ENCODE measurements around the gene IMPDH2. TPM values are rescaled to one million over a fixed set of nuclear protein-coding genes. Genes with fewer than 3 reads are reported as not detected.

The IMPDH2 gene
- total and polyA plus RNA-seq, 10 of the 15 experiments (the other 5 are each of a cell fraction or from before 2014, with no cell fraction given) = 190 to 424 (median 345) TPM

GRCh38 chr3:49009396-49009795, 19.8 kb downstream of the IMPDH2 start:
- POLR2A ChIA-PET = interaction anchor here (0.7 to 4.0 kb wide), 5 partner anchors 8 to 155 kb away, joined by 3 to 67 read pairs (median 10); partner anchors contain the start of genes DALRD3, IMPDH2 and P4HTM
- no peak for TF ChIP-seq POLR2A (IDR thresholded peaks at IDR 0.05; ENCODE audit: low read depth, low read length)
- no peak for TF ChIP-seq ZSCAN29 (IDR thresholded peaks at IDR 0.05)
- no peak for TF ChIP-seq NR2C1 (IDR thresholded peaks at IDR 0.05)
- TF ChIP-seq SIX5 (IDR thresholded peaks at IDR 0.05; ENCODE audit: low read depth, low read length, severe bottlenecking) = no peak
- TF ChIP-seq CEBPZ (IDR thresholded peaks at IDR 0.05; ENCODE audit: low read depth, low read length) = no peak
- no peak for TF ChIP-seq RAD51 (IDR thresholded peaks at IDR 0.05)
- TF ChIP-seq JUND (IDR thresholded peaks at IDR 0.05; ENCODE audit: low read depth, low read length) = no peak
- no peak for TF ChIP-seq SUPT20H (IDR thresholded peaks at IDR 0.05; ENCODE audit: borderline replicate concordance, control insufficient read depth, low read depth, low read length)
- TF ChIP-seq RAD21 (IDR thresholded peaks at IDR 0.05; ENCODE audit: insufficient read depth, low read depth, low read length) = no peak
- no peak for TF ChIP-seq PKNOX1 (IDR thresholded peaks at IDR 0.05)
- no peak for TF ChIP-seq STAT1 (conservative IDR thresholded peaks at IDR 0.05)

More at GRCh38 chr3:49009396-49009795, 19.8 kb downstream of the IMPDH2 start:
- Histone ChIP-seq H2AFZ (ENCODE audit: control insufficient read depth, low read depth, low read length) (no peak overlapping the region), H3K9ac (ENCODE audit: control insufficient read depth, insufficient read depth, low read length) (no peak overlapping the region), H3K4me3 (no peak overlapping the region), H3K36me3 (ENCODE audit: control insufficient read depth in 2 of 2, insufficient read depth in 2 of 2, low read length in 1 of 2) (peaks cover 14% of the 10 kb centered on the region in 2 experiments), H4K20me1 (ENCODE audit: control insufficient read depth, insufficient read depth) (peaks cover 8% of the 10 kb centered on the region; the same call in 1 of the 2 replicates), H3K9me3 (replicated peaks; ENCODE audit: control insufficient read depth, insufficient read depth, low read length) (no peaks in the 10 kb centered on the region), H3K27ac (ENCODE audit: control insufficient read depth, insufficient read depth) (no peak overlapping the region), H3K79me2 (ENCODE audit: control insufficient read depth, insufficient read depth, low read length) (peaks cover 31% of the 10 kb centered on the region), H3K27me3 (replicated peaks in 1 of 2; ENCODE audit: control insufficient read depth in 2 of 2, insufficient read depth in 2 of 2, low read length in 1 of 2) (no peaks in the 10 kb centered on the region), H3K4me1 (ENCODE audit: control insufficient read depth, insufficient read depth, low read length) (peaks cover 16% of the 10 kb centered on the region), H3K4me2 (ENCODE audit: control insufficient read depth, insufficient read depth) (no peak overlapping the region)
- 93% methylated on average over 3 of the region's 3 CpGs for WGBS (ENCODE audit: insufficient coverage, insufficient replicate concordance, low lambda C conversion rate, missing lambda C conversion rate)
- ChIA-PET CTCF (interaction anchor here (1.7 to 5.5 kb wide), 3 partner anchors 10 to 20 kb away, joined by 4 to 123 read pairs (median 83); partner anchors contain the start of genes DALRD3, IMPDH2, NDUFAF3 and P4HTM), RAD21 (ENCODE audit: unreplicated experiment) (interaction anchor here (1.0 to 3.7 kb wide), 3 partner anchors 9 to 21 kb away, joined by 4 to 44 read pairs (median 40); partner anchors contain the start of genes DALRD3, NDUFAF3 and P4HTM), SMC1A (ENCODE audit: uncharacterized antibody, unreplicated experiment) (interaction anchor here (0.6 to 4.9 kb wide), 2 partner anchors 19 to 824 kb away, joined by 3 to 57 read pairs; partner anchors contain the start of gene P4HTM)
- DNase-seq (ENCODE audit: low read depth, low spot score) (no peak), FAIRE-seq (no peak), ATAC-seq (no peak)
- intact Hi-C loops (cut with micrococcal nuclease; ENCODE audit: unreplicated experiment) = no loop called here
- no TSS peak for BruUV-seq (replicated peaks)
- in situ Hi-C loops (cut with MboI) = no loop called here

Data from GM12878 (cell line).